RPMI7951 (cell line): ENCODE results near the gene C2orf81. TPM values are rescaled to one million over a fixed set of nuclear protein-coding genes. Genes with fewer than 3 reads are reported as not detected.
A peak's percentile ranks its signal among the peaks of the same experiment; 100 is the strongest.

Experiments used
- DNase-seq: peaks from one replicate; pipeline ENCODE4 v3.0.0-alpha.2; 2012; ENCODE audit warnings: low read depth
- total RNA-seq: library from RNA; depleted of rRNA; stranded (reverse); fragments of >200 nt; shearing (Covaris generic); gene quantifications from 2 replicates; pipeline ENCODE4 v1.2.3, GENCODE V29; 2014

Gene C2orf81
- total RNA-seq, 1 experiment from 2014 or later = 1.2 TPM

DNA sequence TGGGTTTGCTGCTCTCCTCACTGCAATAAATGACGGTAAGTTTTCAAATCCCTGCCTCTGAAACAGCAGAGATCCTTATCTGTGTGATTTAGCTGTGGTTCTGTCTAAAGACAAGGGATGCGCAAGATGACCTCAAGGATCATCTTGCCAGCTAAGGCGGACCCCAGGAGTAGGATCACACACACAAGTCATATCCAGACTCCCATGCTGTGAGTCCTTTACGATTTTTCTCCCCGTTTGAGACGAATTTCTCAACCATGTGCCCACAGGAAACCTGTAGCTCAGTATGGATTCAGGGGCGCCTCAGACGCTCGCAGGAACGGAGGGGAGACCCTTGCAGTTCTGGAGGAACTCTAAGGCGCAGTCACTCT, 30.2 kb downstream of the C2orf81 start:
- DNase-seq = peak; percentile 61

DNA sequence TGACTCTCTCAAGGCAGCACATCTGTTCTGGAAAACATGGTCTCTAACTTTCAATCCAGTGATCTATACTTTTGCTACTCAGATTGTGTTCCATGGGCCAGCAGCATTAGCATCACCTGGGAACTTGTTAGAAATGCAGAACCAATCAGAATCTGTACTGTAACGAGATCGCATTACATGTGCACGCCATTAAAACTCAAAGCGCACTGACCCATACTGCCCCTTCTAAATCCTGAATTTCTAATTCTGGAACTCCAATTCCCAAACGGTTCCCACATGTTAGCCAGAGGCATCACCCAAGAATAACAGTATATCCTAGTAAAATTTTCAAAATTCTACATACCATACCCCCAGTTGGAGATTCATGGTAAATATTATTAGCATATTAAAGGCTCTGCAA, 30.8 kb downstream of the C2orf81 start:
- DNase-seq = peak; percentile 16

DNA sequence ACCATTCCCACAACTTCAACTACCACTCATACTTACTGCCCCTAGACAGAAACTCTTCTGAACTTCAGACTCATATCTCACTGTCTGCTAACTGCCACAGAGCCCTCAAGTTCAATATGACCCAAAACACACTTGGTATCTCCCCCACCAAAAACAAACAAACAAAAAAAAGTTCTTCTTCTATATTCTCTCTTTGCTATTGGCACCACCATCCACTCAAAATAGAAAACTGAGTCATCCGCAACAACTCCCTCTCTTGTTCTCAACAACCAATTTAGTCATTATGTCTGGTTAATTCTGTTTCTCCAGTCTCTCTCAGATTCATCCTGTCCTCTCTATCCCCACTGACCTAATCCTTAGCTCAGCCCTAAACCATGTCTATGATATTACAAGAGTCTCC, 34.1 kb downstream of the C2orf81 start:
- peak; percentile 43 for DNase-seq

DNA sequence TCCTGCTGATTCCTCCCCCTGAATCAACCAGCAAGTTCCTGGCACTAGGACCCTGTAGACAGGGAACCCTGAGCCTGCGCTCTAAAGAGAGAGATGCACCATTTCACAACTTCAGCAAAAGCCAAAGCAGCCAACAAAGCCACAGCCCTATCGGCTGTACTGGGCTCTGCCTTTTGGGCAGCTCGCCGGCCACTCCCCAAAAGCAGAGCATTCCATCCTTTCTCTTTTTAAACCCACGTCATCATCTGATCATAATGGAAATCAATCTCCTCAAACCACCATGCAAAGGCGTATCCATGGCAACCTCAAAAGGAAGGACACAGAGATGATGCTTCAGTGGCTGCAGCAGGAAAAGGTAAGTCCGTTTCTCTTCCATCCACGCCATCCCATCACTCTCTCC, 36.0 kb downstream of the C2orf81 start:
- DNase-seq = no peak

DNA sequence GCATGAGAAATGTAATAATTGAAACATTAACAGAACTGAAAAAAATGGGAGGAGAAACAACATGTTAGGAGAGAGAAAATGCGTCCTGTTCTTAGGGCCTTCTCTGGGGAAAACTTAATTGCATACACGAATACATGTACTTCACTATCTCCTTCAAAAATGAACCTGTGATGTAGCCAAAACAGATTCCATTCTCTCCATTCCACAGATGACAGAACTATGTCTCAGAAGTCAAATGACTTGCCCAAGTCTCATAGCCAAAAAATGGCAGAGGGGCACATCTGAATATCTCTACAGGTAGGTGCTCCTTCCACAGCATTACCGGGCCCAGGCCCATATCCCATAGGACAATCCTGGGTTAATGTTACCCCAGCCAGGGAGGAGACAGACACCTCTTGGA, 37.4 kb downstream of the C2orf81 start:
- no peak for DNase-seq

DNA sequence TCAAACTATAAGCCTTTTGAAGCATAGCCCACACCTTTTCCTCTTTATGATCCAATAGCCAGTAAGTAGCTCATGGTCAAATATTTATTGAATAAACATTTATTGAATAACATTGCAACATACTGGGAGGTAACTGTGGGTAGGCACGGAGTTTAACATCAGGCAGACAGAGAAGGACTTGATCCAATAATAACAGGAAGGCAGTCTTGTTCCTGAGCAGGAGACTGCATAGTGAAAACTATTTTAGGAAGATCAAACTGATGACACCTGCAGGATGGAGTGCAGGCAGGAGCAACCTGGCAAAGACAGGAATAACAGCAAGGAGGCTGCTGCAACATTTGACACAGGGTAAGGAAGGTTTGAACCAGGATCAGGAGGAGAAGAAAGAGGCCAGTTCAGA, 38.2 kb downstream of the C2orf81 start:
- no peak for DNase-seq

DNA sequence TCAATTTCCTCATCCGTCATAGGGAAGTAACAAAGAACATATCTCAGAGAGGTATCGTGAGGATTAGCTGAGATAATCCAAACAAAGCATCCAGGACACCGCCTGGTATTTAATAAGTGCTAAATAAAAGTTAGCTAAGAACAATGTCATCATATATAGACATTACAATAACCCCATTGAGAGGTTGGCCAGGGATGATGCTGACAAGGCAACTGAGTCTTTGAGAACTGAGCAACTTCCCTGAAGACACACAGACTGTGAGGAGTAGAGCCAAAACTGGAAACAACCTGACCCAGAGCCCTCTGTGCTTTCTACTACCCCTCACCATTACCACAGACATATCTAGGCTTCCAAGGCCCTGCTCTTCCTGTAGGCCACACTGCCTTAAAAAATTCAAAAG, 39.7 kb downstream of the C2orf81 start:
- no peak for DNase-seq

DNA sequence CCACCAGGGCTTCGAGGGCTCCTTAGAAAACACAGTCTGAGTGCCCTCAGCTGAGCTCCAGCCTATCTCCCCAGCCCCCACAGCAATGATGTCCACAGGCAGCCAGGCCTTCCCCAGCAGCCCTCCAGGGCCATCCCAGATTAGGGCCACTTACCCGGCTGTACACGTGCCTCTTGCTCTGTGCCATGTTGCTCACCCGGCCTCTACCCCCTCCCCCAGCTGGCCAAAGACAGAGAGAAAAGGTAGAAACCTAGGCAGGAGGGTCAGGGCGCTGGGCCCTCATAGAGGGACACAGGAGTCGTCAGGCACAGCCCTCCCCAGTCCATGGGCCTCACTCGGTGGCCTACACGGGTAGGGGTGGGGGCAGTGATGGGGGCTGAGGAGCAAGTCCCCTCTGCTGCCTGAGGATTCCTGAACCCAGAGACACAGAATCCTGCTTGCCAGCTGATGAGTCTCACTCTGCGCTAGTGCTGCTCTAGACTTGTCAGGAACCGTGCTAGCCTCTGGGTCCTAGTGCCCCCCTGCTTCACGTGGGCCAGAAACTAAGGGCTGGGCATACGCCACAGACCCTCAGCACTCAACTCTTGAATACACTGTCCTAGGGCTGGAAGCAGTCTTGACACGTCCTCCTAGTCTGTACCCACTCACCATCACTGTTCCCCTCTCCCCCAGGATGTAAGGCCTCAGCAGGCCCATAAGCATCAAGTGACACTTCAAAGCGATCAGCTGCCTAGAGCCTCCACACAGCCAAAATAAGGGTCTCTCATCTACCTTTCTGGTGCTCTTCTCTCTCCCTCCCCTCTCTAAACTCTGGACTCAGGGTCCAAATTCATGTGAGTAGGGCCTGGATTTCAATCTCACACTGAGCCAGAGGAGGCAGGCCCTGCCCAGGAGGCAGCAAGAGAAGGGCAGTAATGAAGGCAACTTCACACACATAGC, 41.3 kb downstream of the C2orf81 start, which contains the start of gene DCTN1:
Gene DCTN1 (minus strand): TSS at position 461 of the 939 bp plus-strand sequence. CDS start 274 bp downstream, at position 187.
- DNase-seq = peak; percentile 44

DNA sequence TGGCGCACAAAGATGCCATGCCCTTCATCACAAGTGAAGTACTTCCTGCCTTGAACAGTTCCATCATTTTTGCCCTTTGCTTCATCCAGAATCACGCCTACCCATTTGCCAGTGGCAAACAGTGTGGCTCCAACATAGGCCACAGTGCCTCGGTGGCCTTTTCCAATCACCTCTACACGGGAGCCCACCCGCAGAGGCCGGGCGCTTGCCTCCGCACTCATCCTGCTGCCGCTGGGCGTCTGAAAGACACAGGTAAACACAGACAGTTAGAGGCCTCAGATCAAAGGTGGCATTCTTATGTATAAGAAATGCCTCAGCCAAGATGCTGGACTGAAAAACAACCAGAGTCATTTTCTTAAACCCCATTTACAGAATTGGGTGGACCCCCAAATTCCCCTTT, 43.4 kb downstream of the C2orf81 start:
- DNase-seq = no peak

DNA sequence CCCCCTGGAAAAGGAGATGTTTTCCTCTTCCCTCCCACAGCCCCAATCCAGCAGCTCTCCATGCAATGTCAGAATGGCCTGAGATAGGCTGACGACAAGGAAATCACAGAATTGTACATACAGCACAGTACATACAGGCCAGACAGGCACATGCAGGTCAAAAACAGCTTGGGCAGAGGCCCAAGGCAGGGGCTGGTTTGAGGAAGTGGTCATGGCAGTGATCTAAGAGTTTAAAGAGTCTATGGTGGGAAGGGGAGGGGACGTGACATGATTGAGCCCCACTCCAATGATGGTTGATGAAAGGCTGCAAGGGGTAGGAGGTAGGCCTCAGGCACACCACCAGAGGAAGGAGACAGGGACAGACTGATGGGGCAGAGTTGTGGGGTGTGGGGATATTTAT, 45.6 kb downstream of the C2orf81 start:
- DNase-seq = no peak

DNA sequence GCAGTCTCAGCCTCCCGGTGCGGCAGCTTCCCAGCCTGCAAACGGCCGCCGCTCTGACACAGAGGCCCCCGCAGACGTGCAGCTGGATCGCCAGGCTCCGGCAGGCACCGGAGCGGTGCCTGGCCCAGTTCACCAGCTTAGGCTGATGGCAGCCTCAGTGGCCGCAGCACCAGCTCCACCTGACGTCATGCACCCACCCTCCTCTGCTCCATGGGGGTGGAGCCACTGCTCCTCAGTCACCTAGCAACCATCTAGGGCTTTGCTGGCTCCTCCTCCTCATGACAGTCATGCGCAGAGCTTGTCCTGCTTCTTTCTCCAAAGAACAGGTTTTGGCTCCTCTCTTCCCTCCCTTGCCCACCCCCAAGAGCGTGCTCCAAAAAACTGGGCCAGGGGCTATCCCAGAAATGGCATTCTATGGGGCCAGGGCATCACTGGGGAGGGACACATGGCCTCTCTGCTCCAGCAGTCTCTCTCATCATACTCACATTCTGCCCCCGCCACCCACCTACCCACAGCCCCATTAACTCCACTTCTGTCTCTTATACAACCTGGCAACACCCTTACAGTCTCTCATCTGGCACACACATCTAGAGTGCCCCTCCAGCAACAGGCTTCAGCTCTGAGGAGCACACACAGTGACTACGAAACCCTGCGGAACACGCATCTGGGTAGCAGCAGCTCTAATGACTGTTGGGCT, 46.8 kb downstream of the C2orf81 start:
- no peak for DNase-seq

DNA sequence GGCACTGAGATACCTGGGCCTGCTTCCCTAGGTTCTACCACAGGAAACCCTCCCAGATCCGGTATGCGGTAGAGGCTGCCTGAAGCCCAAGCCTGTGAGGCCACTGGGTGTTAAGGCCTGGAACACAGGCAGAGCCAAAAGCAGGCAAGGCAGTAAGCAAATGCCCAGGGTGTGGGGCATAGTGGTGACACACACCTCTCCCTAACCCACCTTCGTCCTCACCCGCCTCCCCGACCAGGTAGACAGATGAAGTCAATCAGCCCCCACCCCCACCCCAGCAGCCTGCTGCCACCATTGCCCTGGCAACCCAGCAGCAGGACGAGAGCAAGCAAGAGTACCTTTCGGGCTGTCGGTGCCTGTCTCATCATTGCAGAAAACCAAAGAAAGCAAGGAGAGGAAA, 47.4 kb downstream of the C2orf81 start:
- DNase-seq = no peak

DNA sequence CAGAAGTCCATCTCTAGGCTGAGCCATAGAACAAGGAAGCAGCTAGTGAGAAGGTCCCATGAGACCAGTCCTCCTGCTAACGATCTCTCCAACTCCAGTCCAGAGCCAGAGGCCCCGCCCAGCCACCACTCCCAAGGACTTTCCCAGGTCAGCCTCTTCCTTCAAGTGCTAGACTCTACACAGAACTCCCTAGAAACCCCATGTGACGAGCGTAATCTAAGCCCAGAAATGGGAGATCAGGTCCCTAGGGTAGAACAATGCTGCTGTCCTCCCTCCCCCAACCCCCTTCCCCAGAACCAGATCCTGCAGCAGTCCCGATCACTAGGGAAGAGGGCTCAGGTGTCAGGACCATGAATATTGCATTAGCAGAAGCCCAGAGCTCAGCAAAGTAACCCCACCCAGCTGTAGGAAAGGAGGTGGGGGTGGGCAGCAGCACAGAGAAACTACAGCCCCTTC, 48.2 kb downstream of the C2orf81 start:
- DNase-seq = no peak

DNA sequence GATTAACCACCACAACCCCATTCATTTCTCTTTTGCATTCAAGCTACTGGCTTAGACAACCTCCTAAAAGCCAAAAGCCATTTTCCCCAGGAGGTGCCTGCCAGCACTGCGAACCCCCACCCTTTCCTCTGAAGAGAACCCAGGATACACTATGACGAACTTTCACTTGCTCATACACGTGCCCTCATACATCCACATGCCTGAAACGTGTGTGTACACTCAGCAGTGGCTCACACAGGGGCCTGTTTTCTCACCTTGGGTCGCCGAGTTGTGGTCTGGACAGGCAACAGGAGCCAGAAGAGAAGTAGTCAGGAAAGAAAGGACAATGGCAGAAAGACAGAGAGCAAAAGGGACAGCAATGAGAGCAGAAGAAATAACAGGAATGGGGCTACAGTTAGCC, 48.7 kb downstream of the C2orf81 start:
- no peak for DNase-seq

DNA sequence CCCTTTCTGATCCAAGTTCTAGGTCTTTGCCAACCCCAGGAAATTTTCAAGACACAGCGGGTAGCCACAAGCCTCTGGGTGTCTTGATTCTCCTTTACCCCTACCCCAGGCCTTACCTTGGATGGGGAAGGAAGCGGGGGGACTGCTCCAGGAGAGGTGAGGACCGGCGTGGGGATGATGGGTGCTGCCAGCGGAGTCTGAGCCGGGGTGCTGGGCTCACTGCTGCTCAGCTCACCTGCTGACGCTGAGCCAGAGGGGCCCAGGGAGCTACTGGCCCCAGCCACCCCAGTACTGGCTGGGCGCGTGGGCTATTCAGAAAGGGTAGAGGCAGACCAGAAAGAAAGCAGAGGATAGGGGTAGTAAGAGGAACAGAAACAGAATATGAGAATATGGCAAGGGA, 50.0 kb downstream of the C2orf81 start:
- no peak for DNase-seq

DNA sequence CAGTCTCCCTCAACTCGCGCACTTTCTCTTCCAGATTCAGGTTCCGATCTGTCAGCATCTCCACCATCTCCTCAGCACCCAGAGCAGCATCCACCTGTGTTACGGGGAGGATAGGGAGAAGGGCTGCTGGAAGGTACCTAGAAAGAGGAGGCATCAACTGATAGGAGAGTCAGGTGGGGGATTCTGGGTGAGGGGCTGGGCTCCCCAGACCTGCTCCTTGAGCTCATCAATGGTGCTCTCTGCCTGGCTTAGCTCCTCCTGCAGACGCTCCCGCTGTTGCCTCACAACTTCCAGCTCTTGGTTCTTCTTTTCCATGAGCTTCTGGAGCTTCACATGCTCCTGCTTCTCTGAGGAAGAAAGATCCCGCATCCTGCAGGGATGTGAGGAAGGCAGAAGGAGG, 51.4 kb downstream of the C2orf81 start:
- no peak for DNase-seq

DNA sequence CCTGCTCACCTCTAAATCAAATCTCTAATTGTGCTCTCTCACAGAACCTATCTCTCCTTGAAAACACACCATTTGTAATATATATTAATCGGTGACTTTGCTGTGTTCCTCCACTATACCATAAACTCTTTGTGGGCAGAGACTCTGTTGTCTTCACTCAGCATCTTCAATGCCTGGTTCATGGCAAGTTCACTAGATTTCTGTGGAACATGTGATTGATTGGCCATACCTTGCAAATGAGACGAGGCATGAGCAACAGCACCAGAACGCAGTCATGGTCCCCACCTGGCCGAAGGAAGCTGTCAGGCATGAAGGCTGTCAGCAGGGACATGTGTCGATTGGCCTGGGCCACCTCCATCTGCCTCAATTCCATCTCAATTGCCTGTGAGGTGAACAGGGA, 52.9 kb downstream of the C2orf81 start:
- DNase-seq = no peak

DNA sequence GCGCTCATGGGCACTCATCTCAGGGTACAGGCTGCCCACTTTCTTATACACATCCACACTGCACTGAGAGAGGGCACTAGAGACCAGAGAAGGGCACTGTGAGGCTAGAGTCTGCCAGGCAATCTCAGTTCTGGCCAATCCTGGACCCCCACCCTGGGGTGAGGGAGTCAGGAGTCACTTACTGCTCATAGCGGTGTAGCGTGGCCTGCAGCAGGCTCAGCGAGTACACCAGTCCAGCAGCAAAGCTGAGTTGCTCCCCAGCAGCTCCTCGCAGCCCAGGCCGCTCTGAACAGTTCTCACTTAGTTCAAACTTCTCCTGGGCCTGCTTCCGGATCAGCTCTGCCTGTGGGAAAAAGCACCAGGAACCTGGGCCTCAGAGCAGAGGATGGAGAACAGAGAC, 53.6 kb downstream of the C2orf81 start:
- DNase-seq = no peak

DNA sequence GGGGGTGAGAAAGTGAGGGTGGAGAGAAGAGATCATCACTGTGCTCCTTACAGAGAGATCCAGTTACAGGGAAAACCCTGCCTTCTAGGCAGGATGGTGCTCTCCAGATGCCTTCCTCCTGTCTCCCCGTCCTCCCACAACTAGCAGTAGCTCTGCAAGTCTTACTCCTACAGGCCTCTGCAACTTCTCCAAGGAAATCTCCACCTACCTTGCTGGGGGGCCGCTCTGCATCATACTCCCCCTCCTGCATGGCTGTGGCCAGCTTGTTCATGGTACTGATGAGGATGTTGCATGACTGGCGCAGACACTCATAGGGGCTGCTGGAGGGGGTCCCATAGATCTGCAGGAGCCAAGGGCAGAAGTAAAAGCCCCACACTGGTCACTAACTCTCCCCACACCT, 55.4 kb downstream of the C2orf81 start:
- no peak for DNase-seq

DNA sequence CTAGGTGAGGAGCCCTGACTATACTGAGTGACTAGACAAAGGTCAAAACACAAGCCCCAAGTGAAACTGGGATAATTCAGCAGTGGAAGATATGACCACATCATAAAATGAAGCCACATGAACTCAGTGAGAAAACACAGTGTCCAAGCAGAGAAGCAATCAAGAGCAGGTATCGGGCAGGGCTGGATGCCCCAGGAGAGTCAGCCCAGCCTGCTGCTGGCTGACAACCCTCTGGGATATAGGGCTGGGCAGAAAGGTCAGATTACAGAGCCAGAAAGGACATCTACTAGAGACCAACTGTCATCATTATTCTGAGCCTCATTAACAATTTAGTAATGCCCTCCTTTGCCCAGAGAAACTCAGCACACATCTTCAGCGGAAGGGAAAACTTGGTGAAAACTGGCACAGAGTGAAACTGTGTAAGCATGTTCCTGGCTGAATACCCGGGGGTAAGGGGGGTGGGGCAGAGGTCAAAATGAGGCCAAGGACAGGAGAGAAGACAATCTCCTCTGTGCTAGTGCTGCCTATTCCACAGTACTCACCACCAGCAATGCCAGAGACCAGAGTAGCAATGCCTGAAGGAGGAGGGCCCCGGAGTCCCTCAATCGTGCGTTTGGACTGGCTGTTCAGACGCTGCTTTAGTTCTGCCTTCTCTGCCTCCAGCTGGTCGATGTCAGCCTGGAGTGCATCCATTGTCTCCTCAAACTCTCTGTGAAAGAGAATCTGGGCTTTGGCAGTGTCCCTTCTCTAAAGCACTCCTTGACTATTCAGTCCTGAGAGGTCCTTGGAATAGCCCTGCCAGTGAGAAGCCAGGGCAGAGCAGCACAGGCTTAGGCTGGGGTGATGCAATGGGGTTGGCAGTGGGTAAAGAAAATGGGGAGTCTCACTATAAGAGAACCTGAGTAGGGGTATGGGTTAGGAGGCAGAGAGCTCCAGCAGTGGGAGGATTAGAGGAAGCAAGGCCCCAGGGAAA, 56.6 kb downstream of the C2orf81 start:
- DNase-seq = no peak
